ENCODE results near the gene ADGRB2. TPM values are rescaled to one million over a fixed set of nuclear protein-coding genes. Genes with fewer than 3 reads are reported as not detected.

ADGRB2 gene, protein sequence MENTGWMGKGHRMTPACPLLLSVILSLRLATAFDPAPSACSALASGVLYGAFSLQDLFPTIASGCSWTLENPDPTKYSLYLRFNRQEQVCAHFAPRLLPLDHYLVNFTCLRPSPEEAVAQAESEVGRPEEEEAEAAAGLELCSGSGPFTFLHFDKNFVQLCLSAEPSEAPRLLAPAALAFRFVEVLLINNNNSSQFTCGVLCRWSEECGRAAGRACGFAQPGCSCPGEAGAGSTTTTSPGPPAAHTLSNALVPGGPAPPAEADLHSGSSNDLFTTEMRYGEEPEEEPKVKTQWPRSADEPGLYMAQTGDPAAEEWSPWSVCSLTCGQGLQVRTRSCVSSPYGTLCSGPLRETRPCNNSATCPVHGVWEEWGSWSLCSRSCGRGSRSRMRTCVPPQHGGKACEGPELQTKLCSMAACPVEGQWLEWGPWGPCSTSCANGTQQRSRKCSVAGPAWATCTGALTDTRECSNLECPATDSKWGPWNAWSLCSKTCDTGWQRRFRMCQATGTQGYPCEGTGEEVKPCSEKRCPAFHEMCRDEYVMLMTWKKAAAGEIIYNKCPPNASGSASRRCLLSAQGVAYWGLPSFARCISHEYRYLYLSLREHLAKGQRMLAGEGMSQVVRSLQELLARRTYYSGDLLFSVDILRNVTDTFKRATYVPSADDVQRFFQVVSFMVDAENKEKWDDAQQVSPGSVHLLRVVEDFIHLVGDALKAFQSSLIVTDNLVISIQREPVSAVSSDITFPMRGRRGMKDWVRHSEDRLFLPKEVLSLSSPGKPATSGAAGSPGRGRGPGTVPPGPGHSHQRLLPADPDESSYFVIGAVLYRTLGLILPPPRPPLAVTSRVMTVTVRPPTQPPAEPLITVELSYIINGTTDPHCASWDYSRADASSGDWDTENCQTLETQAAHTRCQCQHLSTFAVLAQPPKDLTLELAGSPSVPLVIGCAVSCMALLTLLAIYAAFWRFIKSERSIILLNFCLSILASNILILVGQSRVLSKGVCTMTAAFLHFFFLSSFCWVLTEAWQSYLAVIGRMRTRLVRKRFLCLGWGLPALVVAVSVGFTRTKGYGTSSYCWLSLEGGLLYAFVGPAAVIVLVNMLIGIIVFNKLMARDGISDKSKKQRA (N-terminal part only)
- 10 to 100 TPM in 2 of 4 donors, 1 to 10 TPM in 2; 2.4 to 14.3 (median 9.8) TPM for total RNA-seq

DNA sequence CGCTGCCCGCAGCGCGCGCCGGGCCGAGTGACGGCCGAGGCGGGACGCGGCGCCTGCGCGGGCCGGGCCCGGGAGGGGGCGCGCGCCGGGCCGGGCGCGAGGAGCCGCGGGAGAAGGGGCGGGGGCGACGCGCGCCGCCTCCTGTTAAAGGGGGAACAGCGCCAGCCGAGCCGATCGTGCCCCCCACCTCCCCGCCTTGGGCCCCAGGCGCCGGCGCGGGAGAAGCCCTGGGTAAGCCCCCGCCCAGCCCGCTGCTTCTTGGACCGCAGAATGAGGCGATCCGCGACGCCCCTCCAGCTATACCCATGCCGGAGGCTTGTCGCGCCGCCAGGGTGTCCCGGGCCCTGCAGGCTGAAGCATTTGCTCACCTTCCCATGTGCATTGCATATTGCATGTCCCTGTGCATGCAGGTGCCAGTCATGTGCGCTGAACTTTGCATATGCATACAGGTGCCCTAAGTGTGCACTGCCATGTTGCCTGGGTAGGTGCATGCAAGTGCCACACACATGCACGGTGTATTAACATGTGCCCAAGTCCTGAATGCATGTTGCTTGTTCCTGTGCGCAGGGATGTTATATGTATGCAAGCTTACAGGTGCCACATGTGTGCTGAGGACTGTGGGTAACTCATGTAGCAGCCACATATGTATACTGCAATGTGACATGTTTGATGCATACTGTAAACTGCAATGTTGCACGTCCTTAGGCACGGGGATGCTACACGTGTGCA is at the start of gene ADGRB2:
TSS of gene ADGRB2 (minus strand) at position 29 of the 729 bp plus-strand sequence. CDS start 7,119 bp downstream, outside the sequence.
- intact Hi-C loops (cut with DNase I), result loop anchor here (10.0 kb wide), 1 partner anchor 200 kb away; no protein-coding TSS in a partner anchor
- peak; percentile 29 to 30 for DNase-seq

DNA sequence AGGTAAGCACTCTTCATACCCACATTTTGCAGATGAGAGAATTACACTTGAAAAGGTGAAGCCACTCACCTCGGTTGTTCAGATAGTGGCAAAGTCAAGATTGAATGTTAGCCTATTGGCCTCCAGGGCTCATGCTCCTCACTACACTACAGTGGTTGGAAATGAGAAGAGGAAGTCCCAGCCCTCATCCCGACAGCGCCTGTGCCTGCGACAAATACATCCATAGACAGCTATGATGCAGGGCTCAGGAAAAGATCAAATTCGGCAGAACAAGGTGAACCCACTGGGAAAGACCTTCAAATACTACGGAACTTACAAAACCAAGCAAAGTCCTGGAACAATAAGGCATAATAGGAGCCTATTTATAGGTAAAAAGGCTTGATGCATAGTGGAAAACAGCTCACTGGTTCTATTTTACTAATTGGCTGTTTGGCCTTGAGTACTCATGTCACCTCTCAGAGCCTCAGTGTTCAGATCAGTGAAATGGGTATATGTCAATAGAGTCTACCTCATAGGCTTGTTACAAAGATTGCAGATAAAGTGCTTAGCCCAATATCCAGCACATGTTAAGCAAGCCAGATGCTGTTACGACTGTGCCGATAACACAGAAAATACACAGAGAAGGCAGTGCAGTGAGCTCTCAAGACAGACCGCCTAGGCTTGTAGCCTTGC is 48.2 kb upstream of the ADGRB2 start:
- WGBS, 2 donors, result 83 to 87% methylated on average over 9 of the region's 9 CpGs
- H3K27ac ChIP-seq, result no peak overlapping the region
- H3K4me3 ChIP-seq (replicated peaks in 1 of 3), result no peak overlapping the region
- intact Hi-C loops (cut with DNase I), result no loop called here
- H3K4me1 ChIP-seq, result no peaks in the 10 kb centered on the region
- no peaks in the 10 kb centered on the region for H3K9me3 ChIP-seq
- H3K27me3 ChIP-seq, result no peaks in the 10 kb centered on the region
- DNase-seq, result no peak
- TF ChIP-seq, protein P1, sequence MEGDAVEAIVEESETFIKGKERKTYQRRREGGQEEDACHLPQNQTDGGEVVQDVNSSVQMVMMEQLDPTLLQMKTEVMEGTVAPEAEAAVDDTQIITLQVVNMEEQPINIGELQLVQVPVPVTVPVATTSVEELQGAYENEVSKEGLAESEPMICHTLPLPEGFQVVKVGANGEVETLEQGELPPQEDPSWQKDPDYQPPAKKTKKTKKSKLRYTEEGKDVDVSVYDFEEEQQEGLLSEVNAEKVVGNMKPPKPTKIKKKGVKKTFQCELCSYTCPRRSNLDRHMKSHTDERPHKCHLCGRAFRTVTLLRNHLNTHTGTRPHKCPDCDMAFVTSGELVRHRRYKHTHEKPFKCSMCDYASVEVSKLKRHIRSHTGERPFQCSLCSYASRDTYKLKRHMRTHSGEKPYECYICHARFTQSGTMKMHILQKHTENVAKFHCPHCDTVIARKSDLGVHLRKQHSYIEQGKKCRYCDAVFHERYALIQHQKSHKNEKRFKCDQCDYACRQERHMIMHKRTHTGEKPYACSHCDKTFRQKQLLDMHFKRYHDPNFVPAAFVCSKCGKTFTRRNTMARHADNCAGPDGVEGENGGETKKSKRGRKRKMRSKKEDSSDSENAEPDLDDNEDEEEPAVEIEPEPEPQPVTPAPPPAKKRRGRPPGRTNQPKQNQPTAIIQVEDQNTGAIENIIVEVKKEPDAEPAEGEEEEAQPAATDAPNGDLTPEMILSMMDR (IDR thresholded peaks at IDR 0.05), result no peak
- no peak for TF ChIP-seq POLR2A (IDR thresholded peaks at IDR 0.05)
- H3K36me3 ChIP-seq, result no peaks in the 10 kb centered on the region

More for the DNA sequence above, at the start of gene ADGRB2:
- Histone ChIP-seq H3K27me3 (no peaks in the 10 kb centered on the region), H3K36me3 (no peaks in the 10 kb centered on the region), H3K4me3 (replicated peaks in 1 of 3) (peak within 1 kb of the TSS in 2 of 3 donors; percentile 25 to 41), H3K27ac (no peak within 1 kb of the TSS), H3K4me1 (peaks cover 16 to 61% of the 10 kb centered on the region in 2 donors), H3K9me3 (no peaks in the 10 kb centered on the region)
- TF ChIP-seq, protein P1 (IDR thresholded peaks at IDR 0.05), result peak in 1 of 6 experiments; percentile 17
- TF ChIP-seq POLR2A (IDR thresholded peaks at IDR 0.05), result no peak
- 7 to 20% methylated on average over 16 to 23 of the region's 59 CpGs for WGBS, 2 donors

DNA sequence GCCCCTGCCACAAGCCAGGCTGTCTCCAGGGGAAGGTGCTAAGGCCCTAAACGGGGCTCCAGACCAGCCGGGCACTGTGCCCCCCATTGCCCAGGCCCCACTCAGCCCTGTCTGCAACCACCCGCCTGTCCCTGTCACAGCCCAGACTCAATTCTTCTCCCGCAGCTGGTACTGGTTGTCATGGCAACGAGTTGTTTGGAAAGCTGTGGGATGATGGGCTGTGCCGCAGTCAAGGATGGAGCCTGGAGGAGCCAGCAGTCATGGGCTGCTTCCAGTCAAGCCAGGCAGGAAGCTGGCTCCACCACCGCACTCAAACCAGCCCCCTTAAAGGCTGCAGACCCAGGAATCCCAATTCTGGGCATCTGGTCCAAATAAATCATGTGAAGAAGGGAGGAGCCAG is 47.5 kb upstream of the ADGRB2 start:
- TF ChIP-seq POLR2A (IDR thresholded peaks at IDR 0.05), result no peak
- TF ChIP-seq, protein P1 (IDR thresholded peaks at IDR 0.05), result no peak
- Histone ChIP-seq H3K36me3 (no peaks in the 10 kb centered on the region), H3K4me3 (replicated peaks in 1 of 3) (no peak overlapping the region), H3K4me1 (no peaks in the 10 kb centered on the region), H3K27me3 (no peaks in the 10 kb centered on the region), H3K27ac (no peak overlapping the region), H3K9me3 (no peaks in the 10 kb centered on the region)
- no peak for DNase-seq
- intact Hi-C loops (cut with DNase I), result no loop called here
- WGBS, 2 donors, result 49 to 52% methylated on average over 7 of the region's 7 CpGs

DNA sequence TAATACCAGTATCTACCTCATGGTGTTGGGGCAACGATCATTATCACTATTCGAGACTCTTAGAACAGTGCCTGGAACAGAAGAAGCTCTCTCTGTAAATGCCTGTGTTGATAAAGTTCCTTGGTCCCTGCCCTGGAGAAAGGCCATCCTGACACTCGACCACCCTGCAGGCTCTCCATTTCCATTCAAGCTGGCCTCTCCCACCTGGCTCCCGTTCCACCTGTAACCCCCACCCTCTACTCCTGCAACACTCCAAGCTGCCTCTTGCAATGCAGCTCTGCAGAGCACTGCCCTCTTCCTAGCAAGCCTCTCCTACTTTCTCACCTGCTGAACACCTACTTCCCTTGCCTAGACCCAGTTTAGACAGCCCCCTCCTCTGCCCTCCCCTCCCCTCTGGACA is 45.6 kb upstream of the ADGRB2 start:
- no peak overlapping the region for H3K4me3 ChIP-seq (replicated peaks in 1 of 3)
- no peaks in the 10 kb centered on the region for H3K4me1 ChIP-seq
- DNase-seq, result no peak
- TF ChIP-seq POLR2A (IDR thresholded peaks at IDR 0.05), result no peak
- TF ChIP-seq, protein P1 (IDR thresholded peaks at IDR 0.05), result no peak
- no peaks in the 10 kb centered on the region for H3K27me3 ChIP-seq
- H3K27ac ChIP-seq, result no peak overlapping the region
- no peaks in the 10 kb centered on the region for H3K9me3 ChIP-seq
- intact Hi-C loops (cut with DNase I), result no loop called here
- H3K36me3 ChIP-seq, result no peaks in the 10 kb centered on the region
- WGBS, 2 donors, result 54 to 63% methylated on average over 4 of the region's 4 CpGs
